Measurements from ENCODE around the gene DTD1. TPM values are rescaled to one million over a fixed set of nuclear protein-coding genes. Genes with fewer than 3 reads are reported as not detected.
"Not testable (repeated sequence)": the region's sequence is repeated elsewhere in the genome, so short reads cannot be mapped to it uniquely, and the experiment has no call there.

The DTD1 gene
- total RNA-seq, 1 donor from 2014 or later, result 44.0 TPM

GRCh38 chr20:18781509-18781908 is 193.7 kb downstream of the DTD1 start:
- no peaks in the 10 kb centered on the region for H3K27me3 Mint-ChIP-seq (ENCODE audit: insufficient read depth)
- intact Hi-C loops (cut with micrococcal nuclease), result no loop called here
- H3K9me3 Mint-ChIP-seq, result no peaks in the 10 kb centered on the region
- H3K4me1 Mint-ChIP-seq (ENCODE audit: low read depth), result no peaks in the 10 kb centered on the region
- no peaks in the 10 kb centered on the region for H3K36me3 Mint-ChIP-seq (ENCODE audit: low read depth)
- no peak overlapping the region for H3K27ac Mint-ChIP-seq
- no peak overlapping the region for H3K4me3 Mint-ChIP-seq
- DNase-seq (ENCODE audit: low spot score), result no peak

GRCh38 chr20:18783385-18783959 is 195.6 kb downstream of the DTD1 start:
- no peak for DNase-seq (ENCODE audit: low spot score)
- no peaks in the 10 kb centered on the region for H3K4me1 Mint-ChIP-seq (ENCODE audit: low read depth)
- intact Hi-C loops (cut with micrococcal nuclease), result no loop called here
- H3K4me3 Mint-ChIP-seq, result no peak overlapping the region
- H3K36me3 Mint-ChIP-seq (ENCODE audit: low read depth), result no peaks in the 10 kb centered on the region
- H3K27ac Mint-ChIP-seq, result no peak overlapping the region
- H3K27me3 Mint-ChIP-seq (ENCODE audit: insufficient read depth), result no peaks in the 10 kb centered on the region
- no peaks in the 10 kb centered on the region for H3K9me3 Mint-ChIP-seq

GRCh38 chr20:18787046-18787445 is 199.2 kb downstream of the DTD1 start:
- H3K4me1 Mint-ChIP-seq (ENCODE audit: low read depth); intact Hi-C loops (cut with micrococcal nuclease); H3K27me3 Mint-ChIP-seq (ENCODE audit: insufficient read depth); DNase-seq (ENCODE audit: low spot score); H3K9me3 Mint-ChIP-seq; H3K27ac Mint-ChIP-seq; H3K36me3 Mint-ChIP-seq (ENCODE audit: low read depth); H3K4me3 Mint-ChIP-seq: not testable (repeated sequence)

GRCh38 chr20:18788021-18788420 is 200.2 kb downstream of the DTD1 start:
- intact Hi-C loops (cut with micrococcal nuclease), result no loop called here

GRCh38 chr20:18790787-18791186 is 202.9 kb downstream of the DTD1 start:
- Mint-ChIP-seq H3K9me3 (peaks cover under 1% of the 10 kb centered on the region), H3K4me3 (no peak overlapping the region), H3K27ac (no peak overlapping the region), H3K4me1 (ENCODE audit: low read depth) (peaks cover 12% of the 10 kb centered on the region), H3K27me3 (ENCODE audit: insufficient read depth) (no peaks in the 10 kb centered on the region), H3K36me3 (ENCODE audit: low read depth) (peaks cover 2% of the 10 kb centered on the region)
- no peak for DNase-seq (ENCODE audit: low spot score)
- intact Hi-C loops (cut with micrococcal nuclease), result loop anchor here (5.0 to 10.0 kb wide), 3 partner anchors 158 to 1224 kb away; partner anchors contain the start of genes KAT14, NAA20 and PET117

More at GRCh38 chr20:18788021-18788420, 200.2 kb downstream of the DTD1 start:
- no peak for DNase-seq (ENCODE audit: low spot score)
- Mint-ChIP-seq H3K9me3 (no peaks in the 10 kb centered on the region), H3K4me1 (ENCODE audit: low read depth) (no peaks in the 10 kb centered on the region), H3K27ac (no peak overlapping the region), H3K36me3 (ENCODE audit: low read depth) (no peaks in the 10 kb centered on the region), H3K27me3 (ENCODE audit: insufficient read depth) (no peaks in the 10 kb centered on the region), H3K4me3 (no peak overlapping the region)

GRCh38 chr20:18793625-18794427 is 206.0 kb downstream of the DTD1 start:
- Mint-ChIP-seq H3K4me1 (ENCODE audit: low read depth) (peaks cover 12% of the 10 kb centered on the region), H3K27me3 (ENCODE audit: insufficient read depth) (no peaks in the 10 kb centered on the region), H3K9me3 (peaks cover 8% of the 10 kb centered on the region), H3K36me3 (ENCODE audit: low read depth) (peaks cover 2% of the 10 kb centered on the region), H3K4me3 (peak overlapping the region; percentile 87), H3K27ac (peak overlapping the region; percentile 82)
- intact Hi-C loops (cut with micrococcal nuclease), result loop anchor here (1.0 to 10.0 kb wide), 9 partner anchors 162 to 1221 kb away; partner anchors contain the start of genes DZANK1, KAT14, NAA20 and PET117
- peak; percentile 80 for DNase-seq (ENCODE audit: low spot score)

- Mint-ChIP-seq H3K4me3 (peak overlapping the region; percentile 87), H3K27me3 (ENCODE audit: insufficient read depth) (no peaks in the 10 kb centered on the region), H3K36me3 (ENCODE audit: low read depth) (peaks cover 2% of the 10 kb centered on the region), H3K4me1 (ENCODE audit: low read depth) (peaks cover 12% of the 10 kb centered on the region), H3K9me3 (peaks cover 8% of the 10 kb centered on the region), H3K27ac (peak overlapping the region; percentile 82)
- no peak for DNase-seq (ENCODE audit: low spot score)
- intact Hi-C loops (cut with micrococcal nuclease), result loop anchor here (1.0 to 10.0 kb wide), 8 partner anchors 162 to 1220 kb away; partner anchors contain the start of genes DZANK1, KAT14, NAA20 and PET117
Observed at GRCh38 chr20:18794428-18794787, 206.6 kb downstream of the DTD1 start.

GRCh38 chr20:18795366-18795765 is 207.5 kb downstream of the DTD1 start:
- Mint-ChIP-seq H3K27ac (no peak overlapping the region), H3K27me3 (ENCODE audit: insufficient read depth) (no peaks in the 10 kb centered on the region), H3K9me3 (peaks cover 8% of the 10 kb centered on the region), H3K36me3 (ENCODE audit: low read depth) (peaks cover 2% of the 10 kb centered on the region), H3K4me3 (no peak overlapping the region), H3K4me1 (ENCODE audit: low read depth) (peaks cover 12% of the 10 kb centered on the region)
- intact Hi-C loops (cut with micrococcal nuclease), result loop anchor here (2.0 to 10.0 kb wide), 4 partner anchors 209 to 1219 kb away; partner anchors contain the start of genes KAT14, NAA20 and PET117
- DNase-seq (ENCODE audit: low spot score), result no peak

GRCh38 chr20:18796282-18796833 is 208.5 kb downstream of the DTD1 start:
- Mint-ChIP-seq H3K4me3 (no peak overlapping the region), H3K4me1 (ENCODE audit: low read depth) (peaks cover 12% of the 10 kb centered on the region), H3K27me3 (ENCODE audit: insufficient read depth) (no peaks in the 10 kb centered on the region), H3K9me3 (peaks cover 8% of the 10 kb centered on the region), H3K36me3 (ENCODE audit: low read depth) (peaks cover 2% of the 10 kb centered on the region), H3K27ac (no peak overlapping the region)
- intact Hi-C loops (cut with micrococcal nuclease), result loop anchor here (10.0 kb wide), 2 partner anchors 662 to 1218 kb away; partner anchors contain the start of genes KAT14, NAA20 and PET117
- DNase-seq (ENCODE audit: low spot score), result no peak

- H3K4me3 Mint-ChIP-seq, result no peak overlapping the region
- DNase-seq (ENCODE audit: low spot score), result no peak
Observed at GRCh38 chr20:18801516-18801915, 213.7 kb downstream of the DTD1 start.

GRCh38 chr20:18802012-18802634 is 214.3 kb downstream of the DTD1 start:
- H3K36me3 Mint-ChIP-seq (ENCODE audit: low read depth), result no peaks in the 10 kb centered on the region
- H3K4me3 Mint-ChIP-seq, result no peak overlapping the region
- no peaks in the 10 kb centered on the region for H3K4me1 Mint-ChIP-seq (ENCODE audit: low read depth)
- no peaks in the 10 kb centered on the region for H3K27me3 Mint-ChIP-seq (ENCODE audit: insufficient read depth)
- H3K9me3 Mint-ChIP-seq, result no peaks in the 10 kb centered on the region
- DNase-seq (ENCODE audit: low spot score), result no peak
- H3K27ac Mint-ChIP-seq, result no peak overlapping the region
- intact Hi-C loops (cut with micrococcal nuclease), result no loop called here

More at GRCh38 chr20:18801516-18801915, 213.7 kb downstream of the DTD1 start:
- H3K36me3 Mint-ChIP-seq (ENCODE audit: low read depth), result no peaks in the 10 kb centered on the region
- no peak overlapping the region for H3K27ac Mint-ChIP-seq
- peaks cover under 1% of the 10 kb centered on the region for H3K9me3 Mint-ChIP-seq
- no peaks in the 10 kb centered on the region for H3K27me3 Mint-ChIP-seq (ENCODE audit: insufficient read depth)
- H3K4me1 Mint-ChIP-seq (ENCODE audit: low read depth), result no peaks in the 10 kb centered on the region
- intact Hi-C loops (cut with micrococcal nuclease), result no loop called here

- H3K4me1 Mint-ChIP-seq (ENCODE audit: low read depth), result no peaks in the 10 kb centered on the region
- H3K27me3 Mint-ChIP-seq (ENCODE audit: insufficient read depth), result no peaks in the 10 kb centered on the region
- no peaks in the 10 kb centered on the region for H3K9me3 Mint-ChIP-seq
- H3K36me3 Mint-ChIP-seq (ENCODE audit: low read depth), result no peaks in the 10 kb centered on the region
- DNase-seq (ENCODE audit: low spot score), result no peak
- no peak overlapping the region for H3K27ac Mint-ChIP-seq
- intact Hi-C loops (cut with micrococcal nuclease), result no loop called here
- H3K4me3 Mint-ChIP-seq, result no peak overlapping the region
Observed at GRCh38 chr20:18805881-18806280, 218.0 kb downstream of the DTD1 start.

Measured in activated T-helper 1 cell treated with anti-CD3 and anti-CD28 coated beads, Interleukin-12 subunit alpha, Interleukin-12 subunit beta, Interleukin-2, Interleukin-4 antibody, amounts not matched to agents 30 ng/mL and 10 ng/mL and 1 ng/mL, durations not matched to agents 14 hours and 24 hours and 36 hours (primary cell).